ENCODE data around the gene RUNX3. TPM values are rescaled to one million over a fixed set of nuclear protein-coding genes. Genes with fewer than 3 reads are reported as not detected.

The RUNX3 gene
- total and polyA plus RNA-seq, 2 of the 8 experiments (the other 6 are each of a cell fraction or from before 2014, with no cell fraction given) = 0.62 to 0.82 TPM

- FAIRE-seq = no peak
- 89% methylated on average over 9 of the region's 9 CpGs; no CpG with 5 or more reads in 1 of the 2 experiments for WGBS, 2 experiments (ENCODE audit: extremely low coverage in 1 of 2, insufficient coverage in 1 of 2, insufficient read length in 1 of 2, insufficient replicate concordance in 2 of 2, low coverage in 1 of 2, low lambda C conversion rate in 2 of 2, missing lambda C conversion rate in 1 of 2)
- CTCF ChIA-PET (ENCODE audit: partially characterized antibody) = interaction anchor here (0.6 to 3.4 kb wide), 9 partner anchors 12 to 81 kb away, joined by 3 to 19 read pairs (median 4); no protein-coding TSS in a partner anchor
Measured at GRCh38 chr1:24948079-24948827, 18.2 kb upstream of the RUNX3 start.

More at GRCh38 chr1:24948079-24948827, 18.2 kb upstream of the RUNX3 start:
- no peaks in the 10 kb centered on the region for H3K27me3 ChIP-seq (replicated peaks in 1 of 4; ENCODE audit: control insufficient read depth in 3 of 4, extremely low read depth in 1 of 4, insufficient read depth in 3 of 4, low read length in 3 of 4)
- POLR2A ChIA-PET (ENCODE audit: partially characterized antibody) = interaction anchor here (1.5 kb wide), 1 partner anchor 74 kb away, joined by 3 read pairs; no protein-coding TSS in a partner anchor
- H2BK5ac ChIP-seq (ENCODE audit: low read depth, low read length) = no peak overlapping the region
- no peak overlapping the region for H4K5ac ChIP-seq (ENCODE audit: insufficient read length, low read depth, low read length)
- peaks cover 3 to 21% (median 12%) of the 10 kb centered on the region in 4 experiments; a peak in 6 of 7 replicates for H3K4me1 ChIP-seq (replicated peaks in 1 of 4; ENCODE audit: control insufficient read depth in 3 of 4, insufficient read depth in 4 of 4, low read length in 3 of 4)
- H2BK20ac ChIP-seq (ENCODE audit: low read length) = no peak overlapping the region
- H3K4ac ChIP-seq (replicated peaks; ENCODE audit: insufficient read length, low read depth, low read length) = no peak overlapping the region
- H2BK15ac ChIP-seq (ENCODE audit: low read length) = peak overlapping the region; percentile 61; the same call in 1 of the 2 replicates
- no peak overlapping the region for H3K4me2 ChIP-seq (ENCODE audit: insufficient read depth in 1 of 2, low read depth in 2 of 2, low read length in 2 of 2)
- no peak overlapping the region for H2AFZ ChIP-seq (ENCODE audit: low read length)
- H4K91ac ChIP-seq (replicated peaks; ENCODE audit: insufficient read length, low read length) = no peak overlapping the region
- no peak overlapping the region for H3K56ac ChIP-seq (replicated peaks; ENCODE audit: insufficient read length, low read depth, low read length)
- H4K8ac ChIP-seq (ENCODE audit: extremely low read depth, insufficient read depth, low read length) = peak overlapping the region; percentile 35; the same call in 1 of the 2 replicates
- no peak overlapping the region for H2BK120ac ChIP-seq (replicated peaks; ENCODE audit: low read depth, low read length)
- peak overlapping the region; percentile 68; the same call in 1 of the 2 replicates for H2BK12ac ChIP-seq (ENCODE audit: low read depth, low read length)
- no peaks in the 10 kb centered on the region for H3K23me2 ChIP-seq (ENCODE audit: low read depth, low read length)
- no peak overlapping the region for H3K18ac ChIP-seq (ENCODE audit: extremely low read depth, low read length)
- peak in 2 of 3 experiments; percentile 7 to 9; a peak in 1 of 4 replicates for TF ChIP-seq CTCF (IDR thresholded peaks at IDR 0.05; ENCODE audit: control extremely low read depth in 1 of 3, insufficient read depth in 1 of 3, low read depth in 1 of 3, low read length in 3 of 3)
- peak in 1 of 2 experiments; percentile 14; a peak in 1 of 4 replicates for TF ChIP-seq RAD21 (IDR thresholded peaks at IDR 0.05 in 1 of 2, conservative IDR thresholded peaks at IDR 0.05 in 1 of 2; ENCODE audit: low read depth in 2 of 2, low read length in 2 of 2)
- TF ChIP-seq TBP (IDR thresholded peaks at IDR 0.05; ENCODE audit: low read depth, low read length) = no peak
- no peak overlapping the region for H3K14ac ChIP-seq (ENCODE audit: insufficient read length)
- DNase-seq (ENCODE audit: low read depth in 1 of 2, low spot score in 2 of 2) = no peak
- no peaks in the 10 kb centered on the region for H3K36me3 ChIP-seq (ENCODE audit: control insufficient read depth in 2 of 4, insufficient read depth in 4 of 4, low read length in 3 of 4)
- no peak overlapping the region for H3K4me3 ChIP-seq (ENCODE audit: extremely low read depth in 1 of 4, insufficient read depth in 2 of 4, low read depth in 3 of 4, low read length in 4 of 4)
- no peak overlapping the region for H3K23ac ChIP-seq (ENCODE audit: insufficient read length)
- no peaks in the 10 kb centered on the region for H3K9me3 ChIP-seq (ENCODE audit: insufficient read depth in 2 of 2, low read depth in 1 of 2, low read length in 1 of 2)
- no peaks in the 10 kb centered on the region for H4K20me1 ChIP-seq (replicated peaks in 1 of 2; ENCODE audit: control insufficient read depth in 1 of 2, insufficient read depth in 2 of 2, low read length in 2 of 2)
- no peaks in the 10 kb centered on the region for H3K79me2 ChIP-seq (ENCODE audit: control insufficient read depth in 1 of 2, insufficient read depth in 2 of 2, low read length in 2 of 2)
- no peak overlapping the region for H3K9ac ChIP-seq (replicated peaks in 1 of 4; ENCODE audit: extremely low read depth in 1 of 4, low read depth in 3 of 4, low read length in 3 of 4)
- no peak overlapping the region for H2AK5ac ChIP-seq (ENCODE audit: low read depth, low read length)
- H3K79me1 ChIP-seq (ENCODE audit: low read depth, low read length) = no peaks in the 10 kb centered on the region
- H3K27ac ChIP-seq (ENCODE audit: low read depth, low read length) = no peak overlapping the region

Measured in H1 (cell line).